ENCODE results near the gene SCRG1. TPM values are rescaled to one million over a fixed set of nuclear protein-coding genes. Genes with fewer than 3 reads are reported as not detected.

The SCRG1 gene
- 44.9 TPM for polyA plus RNA-seq (2013, experiment 1 of 2; ENCODE audit: insufficient read length)
- 46.5 TPM for polyA plus RNA-seq (2013, experiment 2 of 2; ENCODE audit: insufficient read length)

- DNase-seq = peak; percentile 79
Measured at GRCh38 chr4:173398779-173399415, at the start of gene SCRG1. SCRG1 (minus strand) TSS chr4:173399116; CDS start chr4:173391414, 7,702 bp downstream.

GRCh38 chr4:173448103-173448502, 49.2 kb upstream of the SCRG1 start:
- DNase-seq = peak; percentile 51

- no peak for DNase-seq
Measured at GRCh38 chr4:173446416-173446815, 47.5 kb upstream of the SCRG1 start.

DNA sequence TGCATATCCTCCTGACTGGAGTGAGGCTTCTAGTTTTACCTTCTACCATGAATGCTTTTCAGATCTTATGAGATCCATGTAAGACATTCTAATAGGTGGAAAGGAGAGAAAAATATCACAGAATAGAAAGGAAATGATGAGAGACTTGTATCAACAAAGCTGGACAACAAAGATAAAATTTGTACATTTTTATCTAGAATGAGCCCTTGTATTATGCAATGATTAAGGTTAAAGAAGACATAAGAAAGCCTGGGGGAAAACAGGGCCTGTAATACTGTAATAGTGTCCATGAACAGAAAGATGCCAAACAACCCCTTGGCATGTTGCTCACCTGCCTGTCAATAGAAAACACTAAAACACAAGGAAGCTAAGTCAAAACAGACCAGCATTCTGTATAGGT, 44.2 kb upstream of the SCRG1 start:
- no peak for DNase-seq

DNA sequence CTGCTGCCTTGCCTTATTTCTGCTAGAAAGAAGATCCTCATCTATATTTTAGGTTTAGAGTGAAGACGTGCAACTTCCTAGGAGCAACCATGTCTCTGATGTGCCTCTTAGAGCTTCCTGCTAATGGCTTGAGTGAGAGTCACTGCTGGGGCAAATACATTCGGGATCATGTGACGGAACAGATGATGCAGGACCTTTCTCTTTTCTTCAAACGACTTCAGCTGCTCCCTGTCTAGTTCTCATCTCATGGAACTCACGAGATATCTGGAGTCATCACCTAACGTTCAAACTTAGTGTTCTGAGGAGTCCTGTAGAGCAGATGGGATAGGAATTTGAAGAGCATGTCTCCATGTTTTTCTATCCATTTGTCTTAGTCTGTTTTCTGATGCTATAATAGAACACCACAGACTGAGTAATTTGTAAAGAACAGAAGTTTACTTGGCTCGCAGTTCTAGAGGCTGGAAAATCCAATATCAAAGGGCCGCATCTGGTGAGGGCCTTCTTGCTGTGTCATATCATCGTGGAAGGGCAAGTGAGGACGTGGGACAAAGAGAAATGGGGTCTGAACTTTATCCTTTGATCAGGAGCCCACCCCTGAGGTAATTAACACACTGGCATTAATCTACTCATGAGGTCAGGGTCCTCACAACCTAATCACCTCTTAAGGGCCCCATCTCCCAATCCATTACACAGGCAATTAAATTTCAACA, 43.5 kb upstream of the SCRG1 start:
- DNase-seq = no peak

DNA sequence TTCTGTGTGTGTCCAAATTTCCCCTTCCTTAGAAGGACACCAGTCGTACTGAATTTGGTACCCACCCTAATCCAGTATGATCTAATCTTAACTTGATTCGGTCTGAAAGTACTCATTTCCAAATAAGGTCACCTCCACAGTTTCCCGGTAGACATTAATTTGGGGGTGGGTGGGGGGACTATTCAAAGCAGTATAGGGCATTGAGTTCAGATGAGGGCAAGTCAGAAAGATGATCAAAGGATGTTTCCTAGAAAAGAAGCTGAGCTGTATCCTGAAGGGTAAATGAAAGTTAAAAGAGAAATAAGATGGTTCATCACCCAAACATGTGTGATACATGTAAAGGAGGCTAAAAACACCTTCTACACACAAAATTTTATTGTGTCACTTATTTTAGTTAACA, 42.0 kb upstream of the SCRG1 start:
- no peak for DNase-seq

- DNase-seq = no peak
Measured at GRCh38 chr4:173436771-173437265, 37.9 kb upstream of the SCRG1 start.

DNA sequence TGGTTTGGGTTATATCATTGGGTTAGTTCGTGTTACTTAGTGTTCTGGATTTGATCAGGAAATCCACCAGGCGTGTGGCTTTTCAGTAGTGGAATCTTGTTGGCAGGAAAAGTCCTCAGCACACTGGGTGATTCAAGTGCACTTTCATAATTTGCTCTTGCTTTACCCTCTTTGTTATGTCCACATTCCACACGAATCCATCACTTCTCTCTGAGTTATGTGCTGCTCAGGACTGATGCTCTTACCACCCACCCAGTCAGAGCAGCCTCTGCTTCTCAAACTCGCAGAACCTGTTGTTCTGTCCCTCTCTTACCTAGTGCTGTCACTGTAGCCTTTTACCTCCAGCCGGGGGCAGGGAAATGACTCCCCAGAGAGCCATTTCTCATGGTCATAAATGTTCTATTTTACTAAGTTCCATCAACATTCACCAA, 37.2 kb upstream of the SCRG1 start:
- DNase-seq = peak; percentile 87

DNA sequence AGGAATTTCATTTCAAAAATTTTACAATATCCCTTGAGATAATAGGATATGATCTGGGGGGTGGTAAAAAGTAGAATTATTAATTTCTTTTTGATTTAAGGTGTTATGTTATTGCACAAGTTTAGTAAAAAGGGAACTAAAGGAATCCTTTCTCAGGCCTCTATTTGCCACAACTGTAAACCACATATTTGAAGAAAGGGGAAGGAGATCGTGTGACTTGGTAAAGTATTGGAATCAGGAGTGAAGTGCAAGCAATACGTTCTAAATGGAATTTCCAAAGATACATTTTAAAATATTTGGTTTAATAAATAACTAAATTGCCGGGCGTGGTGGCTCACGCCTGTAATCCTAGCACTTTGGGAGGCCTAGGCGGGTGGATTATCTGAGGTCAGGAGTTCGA, 35.3 kb upstream of the SCRG1 start:
- DNase-seq = no peak

DNA sequence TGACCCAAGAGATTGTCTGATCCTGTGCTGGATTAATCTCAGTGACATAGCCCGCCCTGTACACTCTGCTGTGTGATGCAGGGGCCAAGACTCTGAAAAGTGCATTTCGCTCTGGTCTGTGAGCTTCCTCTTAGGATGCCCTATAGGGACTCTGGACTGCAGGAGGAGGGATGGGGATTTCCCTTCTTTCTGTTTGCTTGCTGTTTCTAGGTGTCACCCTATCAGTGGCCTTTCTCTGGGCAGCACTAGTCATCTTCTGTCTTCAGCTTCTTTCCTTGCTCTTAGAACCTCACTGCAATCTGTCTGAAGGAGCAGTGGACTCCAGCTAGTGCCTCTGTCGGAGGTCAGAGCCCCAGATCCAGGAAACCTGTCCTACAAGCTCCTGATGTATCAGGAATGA, 34.5 kb upstream of the SCRG1 start:
- no peak for DNase-seq

GRCh38 chr4:173432430-173432829, 33.5 kb upstream of the SCRG1 start:
- DNase-seq = no peak

DNA sequence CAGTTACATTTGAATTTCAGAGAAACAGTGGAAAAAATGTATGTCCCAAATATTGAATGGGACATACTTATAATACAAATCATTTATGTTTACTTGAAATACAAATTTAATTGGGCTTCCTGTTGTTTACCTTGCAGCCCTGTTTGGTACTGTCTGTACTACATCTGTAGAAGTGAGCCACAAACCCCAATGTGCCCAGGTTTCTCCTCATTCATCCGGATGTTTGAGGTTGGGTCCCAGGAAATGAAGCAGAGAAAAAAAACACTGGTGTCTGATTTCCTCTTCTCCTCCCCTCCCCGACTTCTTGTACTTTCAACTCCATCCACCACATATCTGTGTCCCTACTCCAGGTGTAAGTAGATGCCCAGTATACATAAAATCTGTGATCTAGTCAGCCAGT, 27.1 kb upstream of the SCRG1 start:
- no peak for DNase-seq

GRCh38 chr4:173424899-173425805, 26.2 kb upstream of the SCRG1 start:
- DNase-seq = peak; percentile 89

GRCh38 chr4:173420801-173421200, 21.9 kb upstream of the SCRG1 start:
- no peak for DNase-seq

GRCh38 chr4:173420324-173420752, 21.4 kb upstream of the SCRG1 start:
- peak; percentile 28 for DNase-seq

DNA sequence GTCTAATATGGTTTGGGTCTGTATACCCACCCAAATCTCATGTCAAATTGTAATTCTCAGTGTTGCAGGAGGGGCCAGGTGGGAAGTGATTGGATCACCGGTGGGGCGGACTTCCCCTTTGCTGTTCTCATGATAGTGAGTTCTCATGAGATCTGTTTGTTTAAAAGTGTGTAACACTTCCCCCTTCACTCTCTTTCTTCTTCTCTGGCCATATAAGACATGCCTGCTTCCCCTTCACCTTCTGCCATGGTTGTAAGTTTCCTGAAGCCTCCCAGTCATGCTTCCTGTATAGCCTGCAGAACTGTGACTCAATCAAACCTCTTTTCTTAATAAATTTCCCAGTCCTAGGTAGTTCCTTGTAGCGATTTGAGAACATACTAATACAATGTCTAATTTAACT, 19.7 kb upstream of the SCRG1 start:
- no peak for DNase-seq

- DNase-seq = no peak
Measured at GRCh38 chr4:173417833-173418232, 18.9 kb upstream of the SCRG1 start.

DNA sequence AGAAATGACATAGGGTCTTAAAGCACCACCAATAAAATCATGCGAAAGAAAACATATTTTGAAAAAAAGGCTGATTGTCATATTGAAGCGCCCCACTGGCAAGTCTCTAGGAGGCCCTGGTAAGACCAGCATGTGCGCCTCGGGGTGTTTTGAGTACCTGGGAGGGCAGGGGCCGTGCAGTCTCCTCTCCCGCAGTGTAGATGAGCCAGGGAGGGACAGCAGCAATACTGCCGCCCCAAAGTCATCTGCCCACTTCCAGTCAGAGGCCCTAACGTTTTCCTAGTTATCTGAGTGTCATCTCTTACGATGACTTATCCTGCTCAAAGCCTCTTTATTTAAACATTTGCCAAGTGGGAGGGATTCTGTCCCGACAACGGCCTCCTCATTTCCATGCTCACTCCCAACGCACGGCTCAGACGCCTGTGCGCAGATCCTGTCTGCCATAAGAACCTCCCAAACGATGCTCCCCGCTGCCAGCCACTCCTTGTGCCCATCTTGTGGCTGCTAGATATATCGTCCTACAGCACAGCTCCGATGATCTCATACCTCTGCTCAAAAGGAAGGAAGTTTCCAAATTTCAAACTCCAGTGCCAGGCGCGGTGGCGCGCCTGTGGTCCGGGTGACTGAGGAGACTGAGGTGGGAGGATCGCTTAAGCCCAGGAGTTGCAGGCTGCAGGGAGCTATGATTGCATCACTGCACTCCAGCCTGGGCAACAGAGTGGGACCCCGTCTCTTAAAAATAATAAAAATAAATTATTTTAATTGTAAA, 17.2 kb upstream of the SCRG1 start:
- no peak for DNase-seq

DNA sequence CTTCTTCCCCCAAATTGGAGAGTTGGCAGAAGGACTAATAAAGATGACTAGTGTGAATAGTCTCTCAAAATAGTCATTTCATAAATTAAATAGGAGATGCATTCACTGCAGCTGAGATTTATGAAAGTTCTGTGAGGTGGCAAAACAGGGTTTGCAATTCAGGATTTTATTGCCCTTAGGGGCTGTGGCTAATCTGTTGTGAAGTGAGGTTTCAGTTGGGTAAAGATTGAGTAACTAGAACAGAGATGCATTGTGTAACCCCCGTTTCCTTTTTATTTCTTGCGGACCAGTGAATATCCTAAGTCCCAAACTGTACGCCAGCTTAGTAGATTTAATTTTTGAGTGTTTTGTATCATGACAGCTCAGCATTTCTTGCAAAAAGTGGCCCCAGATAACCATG, 16.2 kb upstream of the SCRG1 start:
- DNase-seq = no peak

DNA sequence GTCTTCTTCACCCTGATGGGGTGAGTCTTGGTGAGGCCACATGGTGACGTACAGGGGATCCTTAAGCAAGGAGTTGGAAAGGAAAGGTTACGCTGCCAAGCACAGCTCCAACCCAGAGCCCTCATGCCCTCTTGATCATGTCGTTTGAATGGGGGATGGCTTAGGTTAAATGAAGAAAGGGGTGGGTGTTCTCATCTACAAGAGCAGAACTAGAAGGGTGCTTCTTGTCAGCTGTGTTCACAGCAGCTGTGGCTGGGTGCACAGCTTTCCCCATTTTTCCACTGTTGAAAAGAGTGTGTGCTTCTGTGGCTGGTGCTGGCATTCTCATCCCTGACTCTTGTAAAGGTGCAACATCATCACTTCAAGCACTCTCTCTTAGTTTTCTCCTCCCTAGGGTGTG, 15.5 kb upstream of the SCRG1 start:
- no peak for DNase-seq

- peak; percentile 59 for DNase-seq
Measured at GRCh38 chr4:173413036-173413435, 14.1 kb upstream of the SCRG1 start.

DNA sequence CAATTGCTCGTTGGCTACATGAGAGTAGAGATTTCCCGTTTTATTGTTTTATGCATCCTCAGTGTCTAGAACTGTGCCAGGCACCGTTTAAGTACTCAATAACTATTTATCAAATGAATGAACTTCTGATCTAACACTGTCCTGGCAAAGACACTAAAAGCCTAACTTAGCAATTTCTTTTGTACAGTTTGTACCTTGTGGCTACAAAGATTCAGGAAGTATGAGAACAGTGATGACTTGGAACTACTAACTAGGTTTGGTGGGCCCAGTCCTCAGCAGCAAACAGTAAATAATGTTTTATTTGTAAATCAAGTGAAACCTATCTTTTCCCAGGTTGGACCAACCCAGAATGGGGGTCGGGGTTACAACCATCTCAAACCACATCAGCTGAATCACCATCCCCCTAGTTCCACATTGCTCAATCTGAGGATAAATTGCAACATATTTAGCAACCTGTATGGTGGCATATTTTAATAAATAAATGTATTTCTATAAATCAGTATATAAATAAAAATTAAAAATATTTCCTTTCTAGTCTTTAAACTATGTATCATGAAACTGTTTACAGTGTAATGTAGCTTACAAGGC, 12.3 kb upstream of the SCRG1 start:
- DNase-seq = no peak
